HEK293T (cell line): ENCODE results near the gene FIGLA.
A peak's percentile ranks its signal among the peaks of the same experiment; 100 is the strongest.

Experiments
- CTCF ChIA-PET: fragments of 350-600 bp; formaldehyde crosslinking; extraction: SDS; loops from one replicate; lab custom pipeline; 2021; ENCODE audit warnings: antibody characterized with exemption, inconsistent platforms; lab: Yijun Ruan, JAX
- POLR2A ChIA-PET: fragments of 350-600 bp; formaldehyde crosslinking; extraction: SDS; loops from one replicate; lab custom pipeline; 2020; ENCODE audit warnings: antibody characterized with exemption, inconsistent platforms; lab: Yijun Ruan, JAX
- DNase-seq: peaks from one replicate; pipeline ENCODE4 v3.0.0; 2012; ENCODE audit warnings: mixed read lengths; ENCODE audit errors: extremely low spot score
- ARNT ChIP-seq: fragments of 450-650 bp; IDR thresholded peaks from 2 replicates; pipeline ENCODE4 v1.6.1; 2017; ENCODE audit warnings: mild to moderate bottlenecking
- BHLHE40 ChIP-seq: fragments of 450-650 bp; IDR thresholded peaks from 2 replicates; pipeline ENCODE4 v1.6.1; 2016; ENCODE audit warnings: mild to moderate bottlenecking, moderate library complexity, borderline replicate concordance
- CTBP1 ChIP-seq: fragments of 450-650 bp; IDR thresholded peaks from 2 replicates; pipeline ENCODE4 v1.6.1; 2016; ENCODE audit warnings: borderline replicate concordance
- ELF4 ChIP-seq: fragments of 450-650 bp; IDR thresholded peaks from 2 replicates; pipeline ENCODE4 v1.6.1; 2017; ENCODE audit warnings: antibody characterized with exemption
- FOXA1 ChIP-seq: fragments of 450-650 bp; IDR thresholded peaks from 2 replicates; pipeline ENCODE4 v1.6.1; 2016; ENCODE audit warnings: mild to moderate bottlenecking
- FOXK2 ChIP-seq: fragments of 450-650 bp; IDR thresholded peaks from 2 replicates; pipeline ENCODE4 v1.6.1; 2016; ENCODE audit warnings: mild to moderate bottlenecking
- FOXM1 ChIP-seq: fragments of 450-650 bp; IDR thresholded peaks from 2 replicates; pipeline ENCODE4 v1.6.1; 2017; ENCODE audit warnings: mild to moderate bottlenecking, borderline replicate concordance
- HDGF ChIP-seq: fragments of 450-650 bp; IDR thresholded peaks from 2 replicates; pipeline ENCODE4 v1.6.1; 2017; ENCODE audit warnings: antibody characterized with exemption, borderline replicate concordance
- L3MBTL2 ChIP-seq: fragments of 450-650 bp; conservative IDR thresholded peaks from 2 replicates; pipeline ENCODE4 v1.6.1; 2016; ENCODE audit warnings: mild to moderate bottlenecking
- LEF1 ChIP-seq: fragments of 450-650 bp; IDR thresholded peaks from 2 replicates; pipeline ENCODE4 v1.6.1; 2017; ENCODE audit warnings: mild to moderate bottlenecking, borderline replicate concordance
- NFRKB ChIP-seq: fragments of 450-650 bp; IDR thresholded peaks from 2 replicates; pipeline ENCODE4 v1.6.1; 2016; ENCODE audit warnings: mild to moderate bottlenecking, moderate library complexity
- SP1 ChIP-seq: fragments of 450-650 bp; IDR thresholded peaks from 2 replicates; pipeline ENCODE4 v1.6.1; 2017
- SUZ12 ChIP-seq: fragments of 450-650 bp; IDR thresholded peaks from 2 replicates; pipeline ENCODE4 v1.6.1; 2016; ENCODE audit warnings: mild to moderate bottlenecking
- TARDBP ChIP-seq: fragments of 450-650 bp; IDR thresholded peaks from 2 replicates; pipeline ENCODE4 v1.6.1; 2016
- ZNF384 ChIP-seq: fragments of 450-650 bp; IDR thresholded peaks from 2 replicates; pipeline ENCODE4 v1.6.1; 2016
- TF ChIP-seq, protein P1 (sequence below): fragments of 450-650 bp; IDR thresholded peaks from 2 replicates; pipeline ENCODE4 v1.6.1; 2016

FIGLA gene

DNA sequence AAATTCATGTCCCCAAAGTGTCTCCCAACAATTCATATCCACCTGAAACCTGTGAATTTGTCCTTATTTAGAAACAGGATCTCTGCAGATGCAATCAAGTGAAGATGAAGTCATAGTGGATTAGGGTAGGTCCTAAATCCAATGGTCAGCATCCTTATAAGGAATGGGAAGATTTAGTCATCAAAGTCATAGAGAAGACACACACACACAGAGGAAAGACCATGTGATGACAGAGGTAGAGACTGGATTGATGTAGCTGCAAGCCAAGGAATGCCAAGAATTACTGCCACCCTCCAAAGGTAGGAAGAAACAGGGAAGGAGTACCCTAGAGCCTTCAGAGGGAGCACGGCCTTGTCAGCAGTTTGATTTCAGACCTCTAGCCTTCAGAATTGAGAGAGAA lies 40.1 kb downstream of the FIGLA start:
- DNase-seq: no peak
- TF ChIP-seq BHLHE40 (no peak), ELF4 (no peak), FOXA1 (no peak), FOXM1 (no peak), L3MBTL2 (no peak)
- ChIA-PET POLR2A (no interaction called here), CTCF (no interaction called here)

DNA sequence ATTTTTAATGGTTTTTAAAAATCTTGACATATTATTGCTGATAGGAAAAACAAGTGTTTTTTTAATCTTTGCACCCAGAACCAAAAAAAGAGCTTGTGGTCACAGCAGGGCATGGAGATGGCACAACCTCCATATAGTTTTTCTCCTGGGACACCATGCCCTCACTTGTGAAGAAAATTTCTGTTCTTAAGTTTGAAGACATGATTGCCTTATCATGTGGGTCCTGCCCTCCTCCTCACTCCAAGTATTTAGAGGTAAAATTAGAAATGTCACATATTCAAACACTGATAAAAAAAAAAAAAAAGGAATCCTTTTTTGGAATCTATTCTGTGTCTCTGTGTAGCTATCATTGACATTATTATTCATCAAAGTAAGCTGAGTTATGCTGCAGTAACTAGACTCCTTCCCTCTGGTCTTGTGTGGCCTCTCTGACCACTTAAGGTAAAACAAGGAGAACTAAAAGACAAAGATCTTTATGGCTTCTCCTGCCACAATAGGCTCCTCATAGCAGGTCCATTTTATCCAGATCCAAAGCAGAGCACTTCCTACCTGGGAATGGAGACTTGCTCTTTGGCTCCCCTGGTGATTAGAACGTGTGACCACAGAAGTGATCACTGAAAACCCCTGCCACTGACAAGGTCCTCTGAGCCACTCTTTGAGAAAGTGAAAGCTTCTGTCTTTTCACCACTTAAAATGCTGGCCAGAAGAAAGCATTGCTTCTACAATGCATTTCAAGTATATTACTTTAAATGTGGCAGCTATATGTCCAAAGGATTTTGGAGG lies 42.2 kb downstream of the FIGLA start:
- ChIA-PET CTCF (interaction anchor here (1.1 kb wide), 1 partner anchor 20 kb away, joined by 3 read pairs; the partner anchor contains the start of gene ADD2), POLR2A (no interaction called here)
- TF ChIP-seq ZNF384 (no peak), ELF4 (no peak), SP1 (no peak), HDGF (no peak), FOXA1 (no peak), CTBP1 (no peak), ARNT (no peak), TARDBP (no peak), LEF1 (no peak), SUZ12 (no peak), BHLHE40 (no peak), NFRKB (no peak), FOXK2 (no peak), FOXM1 (no peak)
- TF ChIP-seq, protein P1, sequence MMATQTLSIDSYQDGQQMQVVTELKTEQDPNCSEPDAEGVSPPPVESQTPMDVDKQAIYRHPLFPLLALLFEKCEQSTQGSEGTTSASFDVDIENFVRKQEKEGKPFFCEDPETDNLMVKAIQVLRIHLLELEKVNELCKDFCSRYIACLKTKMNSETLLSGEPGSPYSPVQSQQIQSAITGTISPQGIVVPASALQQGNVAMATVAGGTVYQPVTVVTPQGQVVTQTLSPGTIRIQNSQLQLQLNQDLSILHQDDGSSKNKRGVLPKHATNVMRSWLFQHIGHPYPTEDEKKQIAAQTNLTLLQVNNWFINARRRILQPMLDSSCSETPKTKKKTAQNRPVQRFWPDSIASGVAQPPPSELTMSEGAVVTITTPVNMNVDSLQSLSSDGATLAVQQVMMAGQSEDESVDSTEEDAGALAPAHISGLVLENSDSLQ: no peak
- DNase-seq: no peak

DNA sequence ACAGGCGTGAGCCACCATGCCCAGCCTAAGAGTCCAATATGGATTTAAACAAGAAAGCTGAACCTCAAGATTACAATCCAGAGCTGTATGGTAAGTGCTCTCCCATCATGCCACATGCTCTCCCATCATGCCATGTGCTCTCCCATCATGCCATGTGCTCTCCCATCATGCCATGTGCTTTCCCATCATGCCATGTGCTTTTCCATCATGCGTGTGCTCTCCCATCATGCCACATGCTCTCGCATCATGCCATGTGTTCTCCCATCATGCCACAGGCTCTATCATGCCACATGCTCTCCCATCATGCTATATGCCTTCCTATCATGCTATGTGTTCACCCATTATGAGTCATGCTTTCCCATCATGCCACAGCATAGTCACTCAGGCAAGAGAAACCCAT lies 43.2 kb downstream of the FIGLA start:
- POLR2A ChIA-PET: no interaction called here
- TF ChIP-seq FOXA1 (no peak), ELF4 (no peak), ARNT (no peak), L3MBTL2 (peak; percentile 33; the same call in 1 of the 2 replicates), LEF1 (no peak), HDGF (no peak)
- TF ChIP-seq, protein P1: no peak
- no peak for DNase-seq
- CTCF ChIA-PET: no interaction called here

DNA sequence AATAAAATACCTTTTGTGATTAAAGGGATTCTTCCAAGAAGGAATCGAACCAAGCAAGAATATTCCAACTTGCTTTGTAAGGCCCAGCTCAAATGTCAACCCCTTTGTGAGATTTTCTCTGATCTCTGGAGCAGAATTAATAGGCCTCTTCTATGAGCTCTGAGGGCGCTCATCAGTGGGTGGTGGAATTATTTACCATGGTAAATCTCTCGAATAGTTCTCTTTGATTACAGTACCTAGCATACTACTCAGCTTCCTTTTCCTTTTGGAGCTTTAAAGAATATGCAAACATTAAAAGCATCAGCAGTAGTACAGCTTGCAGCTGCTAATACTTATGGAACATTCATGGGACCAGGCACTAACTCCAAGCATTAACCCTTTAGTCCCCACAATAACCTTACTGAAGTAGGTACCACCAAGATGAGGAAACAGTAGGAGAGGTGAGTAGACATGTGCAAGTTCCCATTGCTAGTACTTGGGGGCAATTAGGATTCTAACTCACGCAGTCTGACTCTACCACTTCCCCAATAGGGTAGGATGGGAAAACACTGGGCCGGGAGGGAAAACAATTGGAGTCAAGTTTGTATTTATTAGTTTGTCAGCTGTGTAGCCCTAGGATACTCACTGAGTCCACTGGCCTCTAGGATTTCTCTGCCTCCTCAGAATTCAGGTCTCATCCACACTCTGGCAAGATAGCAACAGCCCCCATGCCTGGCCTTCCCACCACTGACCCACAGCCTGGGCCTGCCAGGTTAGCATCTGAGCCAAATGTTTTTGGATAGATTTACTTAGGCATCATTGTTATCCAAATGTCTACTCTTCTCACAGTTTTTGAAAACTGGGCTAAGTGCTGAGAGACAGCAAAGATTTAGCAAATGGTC lies 44.1 kb downstream of the FIGLA start:
- TF ChIP-seq NFRKB (no peak), BHLHE40 (no peak), ELF4 (no peak), CTBP1 (no peak), FOXA1 (no peak), ZNF384 (no peak), HDGF (no peak), LEF1 (no peak), SP1 (no peak), TARDBP (no peak), FOXK2 (no peak), FOXM1 (no peak), SUZ12 (no peak), ARNT (no peak)
- TF ChIP-seq, protein P1: no peak
- no peak for DNase-seq
- CTCF ChIA-PET: interaction anchor here (1.2 kb wide), 1 partner anchor 22 kb away, joined by 6 read pairs; the partner anchor contains the start of gene ADD2
- POLR2A ChIA-PET: no interaction called here

DNA sequence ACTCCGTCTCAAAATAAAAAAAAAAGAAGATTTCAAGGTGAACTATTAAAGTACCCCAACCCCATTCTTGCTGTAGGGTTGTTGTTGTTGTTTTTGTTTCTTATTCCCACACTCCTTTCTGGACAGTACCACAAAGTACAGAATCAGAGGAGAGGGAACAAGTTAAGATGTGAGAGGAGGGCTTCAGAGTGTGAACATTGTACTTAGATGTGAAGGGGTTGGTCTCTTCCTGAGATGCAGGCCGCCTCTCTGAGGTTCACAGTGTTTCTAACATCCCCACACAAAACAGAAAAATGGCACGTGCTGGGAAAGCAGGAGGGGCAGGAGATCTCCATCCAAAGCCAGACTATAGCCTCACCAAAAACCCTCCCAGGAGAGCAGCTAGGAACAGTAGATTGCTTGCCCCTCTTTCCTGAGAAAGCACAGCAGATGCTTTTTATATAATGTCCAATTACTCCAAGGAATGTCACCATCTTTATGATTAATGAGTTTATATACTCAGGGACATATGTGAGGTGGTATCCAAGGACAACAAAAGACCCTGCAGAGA lies 45.1 kb downstream of the FIGLA start:
- TF ChIP-seq L3MBTL2: no peak
- TF ChIP-seq BHLHE40: no peak
- TF ChIP-seq, protein P1: peak; percentile 49
- ChIA-PET CTCF (interaction anchor here (1.2 kb wide), 1 partner anchor 23 kb away, joined by 6 read pairs; the partner anchor contains the start of gene ADD2), POLR2A (no interaction called here)
- no peak for DNase-seq
